Stomach smooth muscle (tissue), 2 donors: ENCODE results near the gene SPINT2.

Experiments
- H3K27ac ChIP-seq: one replicate; pipeline ENCODE4 v1.7.0; 2013; ENCODE audit warnings: mild to moderate bottlenecking, low read length, inconsistent platforms
- H3K27me3 ChIP-seq, 2 donors: one replicate each; pipeline ENCODE4 v1.7.0; 2013; ENCODE audit warnings: low read length in 2 of 2; ENCODE audit not compliant: insufficient read depth in 2 of 2, control insufficient read depth in 1 of 2
- H3K36me3 ChIP-seq, 2 donors: one replicate each; pipeline ENCODE4 v1.7.0; 2013; ENCODE audit warnings: low read length in 2 of 2; ENCODE audit not compliant: control insufficient read depth in 2 of 2, insufficient read depth in 2 of 2
- H3K4me1 ChIP-seq: one replicate; pipeline ENCODE4 v1.7.0; 2013; ENCODE audit warnings: low read length; ENCODE audit not compliant: control insufficient read depth, insufficient read depth
- H3K4me3 ChIP-seq, 2 donors: one replicate each; pipeline ENCODE4 v1.7.0; 2013; ENCODE audit warnings: low read length in 2 of 2
- H3K9ac ChIP-seq, 2 donors: one replicate each; pipeline ENCODE4 v1.7.0; 2013; ENCODE audit warnings: low read length in 2 of 2, mild to moderate bottlenecking in 1 of 2
- H3K9me3 ChIP-seq, 2 donors: one replicate each; pipeline ENCODE4 v1.7.0; 2013; ENCODE audit warnings: low read length in 2 of 2; ENCODE audit not compliant: control insufficient read depth in 2 of 2
- donor health status: healthy.
- donor health status: Pancreatic carcinoma.

SPINT2 gene

DNA sequence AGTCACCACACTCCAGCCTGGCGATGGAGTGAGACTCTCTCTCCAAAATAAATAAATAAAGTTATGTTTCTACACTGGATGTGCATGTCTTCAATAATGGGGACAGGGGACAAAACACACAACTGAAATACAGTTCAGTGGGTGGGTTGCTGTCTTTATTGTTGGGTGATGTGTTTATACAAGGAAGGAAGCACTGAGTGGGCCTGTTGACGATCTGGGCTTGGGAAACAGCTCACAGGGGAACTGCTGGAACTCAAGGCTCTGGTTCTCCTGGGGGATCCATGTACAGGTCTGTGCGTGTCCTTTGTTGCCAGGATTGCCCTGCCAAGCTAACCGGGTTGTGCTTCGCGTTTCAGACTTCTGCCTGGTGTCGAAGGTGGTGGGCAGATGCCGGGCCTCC, 18.9 kb downstream of the SPINT2 start:
- Histone ChIP-seq H3K9me3 (no peaks in the 10 kb centered on the region), H3K27me3 (no peaks in the 10 kb centered on the region), H3K4me3 (no peak overlapping the region), H3K27ac (no peak overlapping the region), H3K4me1 (peaks cover 2% of the 10 kb centered on the region), H3K9ac (no peak overlapping the region), H3K36me3 (no peaks in the 10 kb centered on the region)

DNA sequence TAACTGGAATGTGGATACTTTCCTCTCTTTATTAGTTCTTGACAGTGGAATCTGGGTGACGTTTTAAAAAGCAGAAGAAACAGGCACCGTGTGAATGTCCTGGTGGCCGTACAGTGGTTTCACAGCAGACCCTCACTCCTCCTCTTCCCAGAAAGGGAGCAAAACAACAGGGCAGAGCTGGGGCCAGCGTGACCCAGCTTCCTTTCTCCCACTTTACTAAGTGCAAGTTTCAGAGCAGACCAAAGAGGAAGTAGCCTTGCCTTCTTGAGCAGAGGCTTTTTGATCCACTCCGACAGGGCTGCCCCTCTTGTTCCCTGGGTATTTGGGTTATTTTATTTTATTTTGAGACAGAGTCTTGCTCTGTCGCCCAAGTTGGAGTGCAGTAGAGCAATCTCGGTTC, 20.0 kb downstream of the SPINT2 start:
- Histone ChIP-seq H3K27me3 (no peaks in the 10 kb centered on the region), H3K4me3 (no peak overlapping the region), H3K4me1 (no peaks in the 10 kb centered on the region), H3K27ac (no peak overlapping the region), H3K9me3 (no peaks in the 10 kb centered on the region), H3K9ac (no peak overlapping the region), H3K36me3 (no peaks in the 10 kb centered on the region)

DNA sequence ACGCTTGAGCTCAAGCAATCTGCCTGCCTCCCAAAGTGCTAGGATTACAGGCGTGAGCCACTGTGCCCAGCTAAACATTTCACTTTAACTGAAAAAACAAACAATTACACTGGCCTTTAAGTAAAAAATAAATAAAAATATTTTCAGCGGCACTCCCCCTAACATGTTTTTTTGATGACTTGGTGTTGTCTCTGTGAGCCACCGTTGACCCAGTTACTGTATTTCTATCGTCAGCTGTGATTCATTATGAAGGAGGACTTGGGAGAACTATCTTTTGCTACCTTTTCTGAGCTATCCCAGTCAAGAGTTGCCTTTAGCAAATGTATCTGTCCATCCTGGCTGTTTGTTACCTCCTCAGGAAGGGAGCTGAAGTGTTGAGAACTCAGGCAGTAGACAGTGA, 21.2 kb downstream of the SPINT2 start:
- Histone ChIP-seq H3K36me3 (no peaks in the 10 kb centered on the region), H3K4me3 (no peak overlapping the region), H3K4me1 (no peaks in the 10 kb centered on the region), H3K9ac (no peak overlapping the region), H3K27ac (no peak overlapping the region), H3K27me3 (no peaks in the 10 kb centered on the region), H3K9me3 (no peaks in the 10 kb centered on the region)

DNA sequence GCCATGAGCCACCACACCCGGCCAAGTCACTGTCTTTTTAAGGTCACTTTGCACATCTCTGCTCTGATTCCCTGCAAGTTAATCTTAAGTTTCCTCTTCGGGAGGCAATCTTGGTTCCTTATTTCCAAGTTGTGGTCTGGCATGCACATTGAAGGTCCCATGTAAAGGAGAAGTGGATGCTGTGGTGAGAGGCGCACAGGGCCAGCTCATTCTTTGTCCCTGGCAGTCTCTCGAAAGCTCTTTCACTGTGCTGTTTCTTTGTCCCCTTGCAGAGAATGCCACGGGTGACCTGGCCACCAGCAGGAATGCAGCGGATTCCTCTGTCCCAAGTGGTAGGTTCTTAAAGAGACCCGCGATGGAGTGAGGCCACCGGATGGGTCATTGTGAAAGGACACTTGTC, 23.2 kb downstream of the SPINT2 start:
- no peaks in the 10 kb centered on the region for H3K9me3 ChIP-seq
- no peak overlapping the region for H3K27ac ChIP-seq
- no peak overlapping the region for H3K4me3 ChIP-seq
- H3K27me3 ChIP-seq: no peaks in the 10 kb centered on the region
- H3K36me3 ChIP-seq: no peaks in the 10 kb centered on the region
- no peaks in the 10 kb centered on the region for H3K4me1 ChIP-seq
- no peak overlapping the region for H3K9ac ChIP-seq

DNA sequence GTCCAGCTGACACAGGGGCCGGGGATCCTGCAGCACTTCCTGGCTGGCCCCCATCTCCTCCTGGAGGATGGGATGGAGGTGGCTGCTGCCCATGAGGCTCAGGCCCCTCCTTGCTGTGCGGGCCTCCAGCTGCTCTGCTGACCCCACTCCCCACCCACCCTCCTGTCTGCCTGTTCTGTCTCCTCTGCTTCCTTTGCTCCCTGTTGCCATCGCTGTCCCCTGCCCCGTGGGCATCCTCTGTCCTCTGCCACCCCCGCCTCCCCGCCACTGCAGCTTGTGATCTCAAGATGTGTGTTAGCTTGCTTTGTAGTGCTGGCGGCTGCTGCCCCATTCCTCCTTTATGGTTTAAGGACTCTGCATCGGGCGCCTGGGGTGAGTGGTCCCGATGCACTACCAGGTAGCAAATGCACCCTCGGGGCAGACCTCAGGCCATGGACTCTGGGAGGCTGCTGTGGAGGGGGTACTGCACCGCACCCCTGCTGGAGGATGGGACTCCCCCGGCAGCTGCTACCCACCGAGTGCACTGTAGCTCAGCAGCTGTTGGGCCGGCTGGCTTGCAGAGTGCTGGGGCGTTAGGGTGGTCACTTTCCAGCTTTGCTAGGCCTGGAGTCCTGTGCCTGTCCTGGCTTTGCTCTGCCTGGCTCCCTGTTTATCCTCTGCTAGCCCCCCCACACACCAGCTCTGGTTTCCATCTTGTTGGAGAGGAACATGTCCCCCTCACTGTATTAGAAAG, 23.9 kb downstream of the SPINT2 start:
- no peaks in the 10 kb centered on the region for H3K27me3 ChIP-seq
- H3K4me3 ChIP-seq: no peak overlapping the region
- H3K9me3 ChIP-seq: no peaks in the 10 kb centered on the region
- H3K36me3 ChIP-seq: no peaks in the 10 kb centered on the region
- H3K9ac ChIP-seq: no peak overlapping the region
- H3K4me1 ChIP-seq: no peaks in the 10 kb centered on the region
- no peak overlapping the region for H3K27ac ChIP-seq

DNA sequence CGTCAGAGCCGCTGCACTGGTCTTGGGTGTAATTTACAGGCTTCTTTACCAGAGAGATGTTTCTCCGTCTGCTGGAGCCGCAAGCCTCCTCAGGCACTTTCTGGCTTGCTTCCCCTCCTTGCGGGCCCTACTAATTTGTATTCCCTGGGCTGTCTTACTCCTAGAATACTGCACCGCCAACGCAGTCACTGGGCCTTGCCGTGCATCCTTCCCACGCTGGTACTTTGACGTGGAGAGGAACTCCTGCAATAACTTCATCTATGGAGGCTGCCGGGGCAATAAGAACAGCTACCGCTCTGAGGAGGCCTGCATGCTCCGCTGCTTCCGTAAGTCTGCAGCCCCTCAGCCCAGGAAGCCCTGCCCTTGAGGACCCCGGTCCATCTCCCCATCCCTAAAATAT, 25.6 kb downstream of the SPINT2 start:
- H3K9ac ChIP-seq: no peak overlapping the region
- H3K27me3 ChIP-seq: no peaks in the 10 kb centered on the region
- no peaks in the 10 kb centered on the region for H3K9me3 ChIP-seq
- H3K4me3 ChIP-seq: no peak overlapping the region
- H3K36me3 ChIP-seq: no peaks in the 10 kb centered on the region
- H3K4me1 ChIP-seq: no peaks in the 10 kb centered on the region
- H3K27ac ChIP-seq: no peak overlapping the region

DNA sequence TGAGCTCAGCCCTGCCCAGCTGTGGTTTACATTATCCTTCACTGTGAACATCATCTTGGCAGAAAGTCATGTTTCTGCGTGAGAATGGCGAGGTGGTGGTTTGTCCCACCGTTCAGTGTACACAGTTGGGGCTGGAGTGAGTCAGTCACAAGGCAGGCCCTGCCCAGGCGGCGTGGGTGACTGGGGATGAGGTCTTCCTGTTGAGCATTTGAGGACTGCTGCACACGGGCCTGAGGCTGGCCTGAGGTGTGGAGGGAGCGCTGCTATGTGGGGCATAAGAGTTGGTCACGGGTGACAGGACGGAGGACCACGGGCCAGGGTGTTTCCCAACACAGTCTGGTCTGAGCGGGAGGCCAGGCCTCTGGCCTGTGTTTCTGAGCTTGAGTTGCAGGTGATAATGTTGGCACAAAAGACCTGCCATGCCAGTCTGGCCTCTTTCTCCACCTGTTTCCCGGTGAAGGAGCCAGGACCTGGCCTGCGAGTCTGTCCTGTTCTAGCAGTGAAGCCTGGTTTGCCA, 26.3 kb downstream of the SPINT2 start:
- Histone ChIP-seq H3K27ac (no peak overlapping the region), H3K36me3 (no peaks in the 10 kb centered on the region), H3K9ac (no peak overlapping the region), H3K27me3 (no peaks in the 10 kb centered on the region), H3K4me3 (no peak overlapping the region), H3K9me3 (no peaks in the 10 kb centered on the region), H3K4me1 (no peaks in the 10 kb centered on the region)

DNA sequence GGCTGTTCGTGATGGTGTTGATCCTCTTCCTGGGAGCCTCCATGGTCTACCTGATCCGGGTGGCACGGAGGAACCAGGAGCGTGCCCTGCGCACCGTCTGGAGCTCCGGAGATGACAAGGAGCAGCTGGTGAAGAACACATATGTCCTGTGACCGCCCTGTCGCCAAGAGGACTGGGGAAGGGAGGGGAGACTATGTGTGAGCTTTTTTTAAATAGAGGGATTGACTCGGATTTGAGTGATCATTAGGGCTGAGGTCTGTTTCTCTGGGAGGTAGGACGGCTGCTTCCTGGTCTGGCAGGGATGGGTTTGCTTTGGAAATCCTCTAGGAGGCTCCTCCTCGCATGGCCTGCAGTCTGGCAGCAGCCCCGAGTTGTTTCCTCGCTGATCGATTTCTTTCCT, 27.5 kb downstream of the SPINT2 start:
- no peak overlapping the region for H3K9ac ChIP-seq
- H3K27ac ChIP-seq: no peak overlapping the region
- no peaks in the 10 kb centered on the region for H3K9me3 ChIP-seq
- H3K4me3 ChIP-seq: no peak overlapping the region
- H3K27me3 ChIP-seq: no peaks in the 10 kb centered on the region
- no peaks in the 10 kb centered on the region for H3K36me3 ChIP-seq
- H3K4me1 ChIP-seq: no peaks in the 10 kb centered on the region

DNA sequence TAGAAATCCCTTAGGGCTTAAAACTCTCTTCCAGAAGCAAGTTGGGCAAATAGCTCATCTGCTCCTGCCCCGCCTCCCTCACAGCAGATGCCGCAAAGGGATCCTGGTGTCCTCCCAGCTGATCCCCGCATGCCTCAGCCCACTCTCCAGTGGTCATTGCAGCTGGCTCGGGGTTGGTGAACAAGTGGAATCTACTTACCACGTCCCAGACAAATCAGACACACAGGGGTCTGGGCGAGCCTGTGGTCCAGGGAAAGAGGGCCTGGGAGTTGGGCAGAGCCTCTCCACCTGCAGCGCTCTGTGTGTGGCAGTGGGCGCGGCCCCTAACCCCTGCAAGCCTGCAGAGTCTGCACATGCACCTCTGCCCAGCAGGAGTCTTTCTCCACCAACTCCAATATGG, 28.9 kb downstream of the SPINT2 start:
- H3K9me3 ChIP-seq: no peaks in the 10 kb centered on the region
- H3K27ac ChIP-seq: no peak overlapping the region
- H3K4me3 ChIP-seq: no peak overlapping the region
- H3K9ac ChIP-seq: no peak overlapping the region
- H3K4me1 ChIP-seq: no peaks in the 10 kb centered on the region
- H3K36me3 ChIP-seq: no peaks in the 10 kb centered on the region
- H3K27me3 ChIP-seq: no peaks in the 10 kb centered on the region

DNA sequence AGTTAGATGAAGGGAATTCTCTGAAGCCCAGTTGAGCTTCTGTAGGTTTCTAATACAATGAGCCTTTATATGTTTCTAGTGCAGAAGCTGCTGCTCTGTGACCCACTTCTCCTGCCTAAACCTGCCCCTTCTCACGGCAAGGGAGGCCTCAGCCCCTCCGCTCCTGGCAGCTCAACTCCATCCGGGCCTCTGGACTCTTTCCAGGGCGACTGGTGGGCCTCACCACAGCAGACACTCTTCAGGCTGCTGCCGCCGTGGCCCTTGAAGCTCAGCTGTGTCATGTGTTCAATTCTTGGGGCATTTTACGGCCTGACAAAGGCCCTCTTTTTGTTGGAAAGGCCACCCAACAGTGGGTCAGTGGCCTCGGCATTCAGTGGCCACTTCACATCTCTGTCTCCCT, 29.7 kb downstream of the SPINT2 start:
- H3K27ac ChIP-seq: no peak overlapping the region
- H3K9ac ChIP-seq: no peak overlapping the region
- H3K4me3 ChIP-seq: no peak overlapping the region
- H3K9me3 ChIP-seq: no peaks in the 10 kb centered on the region
- H3K27me3 ChIP-seq: no peaks in the 10 kb centered on the region
- H3K4me1 ChIP-seq: no peaks in the 10 kb centered on the region
- H3K36me3 ChIP-seq: no peaks in the 10 kb centered on the region

DNA sequence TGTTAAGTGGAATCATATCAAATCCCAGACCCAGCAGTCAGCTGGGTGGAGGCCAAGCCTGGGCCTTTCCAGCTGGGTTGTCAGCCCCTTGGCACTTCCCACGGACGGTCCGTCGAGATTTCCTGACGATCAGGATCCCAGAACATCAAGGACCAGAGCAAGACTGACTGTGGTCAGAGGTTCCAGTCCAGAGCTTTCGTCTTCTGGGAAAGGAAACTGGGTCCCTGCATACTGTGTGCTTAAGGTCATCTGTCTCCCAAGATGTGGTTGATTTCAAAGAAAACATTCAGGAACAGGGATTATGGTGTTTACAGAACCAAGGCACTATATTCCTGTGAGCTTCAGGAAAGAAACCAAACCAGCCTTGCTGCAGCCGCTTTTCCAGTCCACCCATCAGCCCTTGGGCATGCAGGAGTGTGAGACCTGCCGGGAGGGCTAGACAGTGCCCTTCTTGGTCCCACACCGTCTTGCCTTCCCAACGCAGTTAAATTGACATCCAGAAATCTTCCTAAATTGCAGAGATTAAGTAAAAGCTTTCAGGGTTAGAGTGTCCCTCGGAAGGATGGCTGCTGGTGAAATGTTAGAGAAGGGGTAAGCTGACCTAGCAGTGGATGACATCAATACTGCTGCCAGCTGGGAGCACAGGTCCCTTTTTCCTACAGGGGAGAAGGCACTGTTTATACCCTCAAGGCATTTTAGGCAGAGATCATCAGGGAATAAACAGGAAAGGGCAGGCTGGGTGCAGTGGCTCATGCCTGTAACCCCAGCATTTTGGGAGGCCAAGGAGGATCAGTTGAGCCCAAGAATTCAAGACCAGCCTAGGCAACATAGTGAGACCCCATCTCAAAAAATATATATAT, 34.7 kb downstream of the SPINT2 start:
- Histone ChIP-seq H3K27ac (no peak overlapping the region), H3K4me3 (no peak overlapping the region), H3K4me1 (no peaks in the 10 kb centered on the region), H3K36me3 (no peaks in the 10 kb centered on the region), H3K9ac (no peak overlapping the region), H3K27me3 (no peaks in the 10 kb centered on the region), H3K9me3 (no peaks in the 10 kb centered on the region)
